Measurements from ENCODE around the gene GLB1L.

GLB1L gene

GRCh38 chr2:219252570-219252899 lies 7.3 kb upstream of the GLB1L start:
- no peak for DNase-seq

GRCh38 chr2:219252084-219252483 lies 6.8 kb upstream of the GLB1L start:
- DNase-seq = no peak

- no peak for DNase-seq
Measured at GRCh38 chr2:219251656-219252055, 6.4 kb upstream of the GLB1L start.

GRCh38 chr2:219250049-219250781 lies 5.0 kb upstream of the GLB1L start:
- no peak for DNase-seq

- peak; percentile 93 for DNase-seq
Measured at GRCh38 chr2:219249203-219249980, 4.1 kb upstream of the GLB1L start.

- DNase-seq = no peak
Measured at GRCh38 chr2:219248845-219249202, 3.6 kb upstream of the GLB1L start.

- DNase-seq = no peak
Measured at GRCh38 chr2:219247678-219248642, 2.7 kb upstream of the GLB1L start.

- DNase-seq = no peak
Measured at GRCh38 chr2:219246559-219246958, 1.3 kb upstream of the GLB1L start.

GRCh38 chr2:219245899-219246230 lies 621 bp upstream of the GLB1L start:
- DNase-seq = no peak

- no peak for DNase-seq
Measured at GRCh38 chr2:219244789-219245147, 476 bp downstream of the GLB1L start.

GRCh38 chr2:219243291-219243761 lies 1.9 kb downstream of the GLB1L start:
- no peak for DNase-seq

GRCh38 chr2:219234331-219234730 lies 10.9 kb downstream of the GLB1L start:
- DNase-seq = no peak

- peak; percentile 67 for DNase-seq
Measured at GRCh38 chr2:219230059-219230540, 15.1 kb downstream of the GLB1L start.

GRCh38 chr2:219229305-219230058 lies 15.8 kb downstream of the GLB1L start, which contains the start of the genes ANKZF1 and ATG9A:
Gene ANKZF1, plus strand, starts transcription at chr2:219229806. Its CDS starts 452 bp downstream, at chr2:219230258.
Gene ATG9A, minus strand, starts transcription at chr2:219229636. Its CDS starts 1,612 bp downstream, at chr2:219228024.
- DNase-seq = peak; percentile 96

GRCh38 chr2:219228911-219229304 lies 16.3 kb downstream of the GLB1L start:
- no peak for DNase-seq

GRCh38 chr2:219228041-219228910 lies 17.0 kb downstream of the GLB1L start:
- DNase-seq = no peak

- no peak for DNase-seq
Measured at GRCh38 chr2:219225350-219225749, 19.9 kb downstream of the GLB1L start.

- no peak for DNase-seq
Measured at GRCh38 chr2:219223831-219224610, 21.2 kb downstream of the GLB1L start.

GRCh38 chr2:219221957-219222518 lies 23.2 kb downstream of the GLB1L start:
- no peak for DNase-seq
